ENCODE data around the gene VWA8. TPM values are rescaled to one million over a fixed set of nuclear protein-coding genes. Genes with fewer than 3 reads are reported as not detected.
"Not testable (repeated sequence)": the region's sequence is repeated elsewhere in the genome, so short reads cannot be mapped to it uniquely, and the experiment has no call there.

VWA8 gene
- total and polyA plus RNA-seq, 9 donors = 4.5 to 25.1 (median 21.0) TPM

GRCh38 chr13:41900918-41901317 is 60.0 kb downstream of the VWA8 start:
- intact Hi-C loops (cut with DNase I) = loop anchor here in 2 of 4 donors (10.0 kb wide), 2 partner anchors 204 to 214 kb away; no protein-coding TSS in a partner anchor
- H3K36me3 ChIP-seq = no peaks in the 10 kb centered on the region

DNA sequence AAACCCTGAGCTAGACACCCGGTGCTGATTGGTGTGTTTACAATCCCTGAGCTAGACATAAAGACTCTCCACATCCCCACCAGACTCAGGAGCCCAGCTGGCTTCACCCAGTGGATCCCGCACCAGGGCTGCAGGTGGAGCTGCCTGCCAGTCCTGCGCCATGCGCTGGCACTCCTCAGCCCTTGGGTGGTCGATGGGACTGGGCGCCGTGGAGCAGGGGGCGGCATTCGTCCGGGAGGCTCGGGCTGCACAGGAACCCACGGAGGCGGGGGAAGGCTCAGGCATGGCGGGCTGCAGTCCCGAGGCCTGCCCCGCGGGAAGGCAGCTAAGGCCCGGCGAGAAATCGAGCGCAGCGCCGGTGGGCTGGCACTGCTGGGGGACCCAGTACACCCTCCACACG is 62.5 kb downstream of the VWA8 start:
- 93 to 98% (median 94%) methylated on average over 6 to 22 of the region's 24 CpGs for WGBS, 3 donors
- H3K4me1 ChIP-seq (ENCODE audit: insufficient read depth); DNase-seq; H3K27me3 ChIP-seq; H3K27ac ChIP-seq; intact Hi-C loops (cut with DNase I); H3K36me3 ChIP-seq; H3K4me3 ChIP-seq; H3K9me3 ChIP-seq: not testable (repeated sequence)

More at GRCh38 chr13:41900918-41901317, 60.0 kb downstream of the VWA8 start:
- no peaks in the 10 kb centered on the region for H3K9me3 ChIP-seq
- no peak overlapping the region for H3K4me3 ChIP-seq
- no peaks in the 10 kb centered on the region for H3K27me3 ChIP-seq
- no peaks in the 10 kb centered on the region for H3K4me1 ChIP-seq (ENCODE audit: insufficient read depth)
- TF ChIP-seq, protein P1, sequence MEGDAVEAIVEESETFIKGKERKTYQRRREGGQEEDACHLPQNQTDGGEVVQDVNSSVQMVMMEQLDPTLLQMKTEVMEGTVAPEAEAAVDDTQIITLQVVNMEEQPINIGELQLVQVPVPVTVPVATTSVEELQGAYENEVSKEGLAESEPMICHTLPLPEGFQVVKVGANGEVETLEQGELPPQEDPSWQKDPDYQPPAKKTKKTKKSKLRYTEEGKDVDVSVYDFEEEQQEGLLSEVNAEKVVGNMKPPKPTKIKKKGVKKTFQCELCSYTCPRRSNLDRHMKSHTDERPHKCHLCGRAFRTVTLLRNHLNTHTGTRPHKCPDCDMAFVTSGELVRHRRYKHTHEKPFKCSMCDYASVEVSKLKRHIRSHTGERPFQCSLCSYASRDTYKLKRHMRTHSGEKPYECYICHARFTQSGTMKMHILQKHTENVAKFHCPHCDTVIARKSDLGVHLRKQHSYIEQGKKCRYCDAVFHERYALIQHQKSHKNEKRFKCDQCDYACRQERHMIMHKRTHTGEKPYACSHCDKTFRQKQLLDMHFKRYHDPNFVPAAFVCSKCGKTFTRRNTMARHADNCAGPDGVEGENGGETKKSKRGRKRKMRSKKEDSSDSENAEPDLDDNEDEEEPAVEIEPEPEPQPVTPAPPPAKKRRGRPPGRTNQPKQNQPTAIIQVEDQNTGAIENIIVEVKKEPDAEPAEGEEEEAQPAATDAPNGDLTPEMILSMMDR (IDR thresholded peaks at IDR 0.05) = no peak
- TF ChIP-seq POLR2A (IDR thresholded peaks at IDR 0.05) (no peak), EP300 (IDR thresholded peaks at IDR 0.05) (no peak)
- DNase-seq = no peak
- H3K27ac ChIP-seq = no peak overlapping the region

GRCh38 chr13:41897126-41897525 is 63.8 kb downstream of the VWA8 start:
- TF ChIP-seq EP300 (IDR thresholded peaks at IDR 0.05) (no peak), POLR2A (IDR thresholded peaks at IDR 0.05) (no peak)
- TF ChIP-seq, protein P1 (IDR thresholded peaks at IDR 0.05) = no peak
- no peak for DNase-seq
- no peaks in the 10 kb centered on the region for H3K27me3 ChIP-seq
- H3K27ac ChIP-seq = no peak overlapping the region
- H3K9me3 ChIP-seq = no peaks in the 10 kb centered on the region
- intact Hi-C loops (cut with DNase I) = no loop called here
- H3K4me1 ChIP-seq (ENCODE audit: insufficient read depth) = no peaks in the 10 kb centered on the region
- no peaks in the 10 kb centered on the region for H3K36me3 ChIP-seq
- H3K4me3 ChIP-seq = no peak overlapping the region
- 92 to 97% (median 93%) methylated on average over 2 of the region's 2 CpGs for WGBS, 3 donors

DNA sequence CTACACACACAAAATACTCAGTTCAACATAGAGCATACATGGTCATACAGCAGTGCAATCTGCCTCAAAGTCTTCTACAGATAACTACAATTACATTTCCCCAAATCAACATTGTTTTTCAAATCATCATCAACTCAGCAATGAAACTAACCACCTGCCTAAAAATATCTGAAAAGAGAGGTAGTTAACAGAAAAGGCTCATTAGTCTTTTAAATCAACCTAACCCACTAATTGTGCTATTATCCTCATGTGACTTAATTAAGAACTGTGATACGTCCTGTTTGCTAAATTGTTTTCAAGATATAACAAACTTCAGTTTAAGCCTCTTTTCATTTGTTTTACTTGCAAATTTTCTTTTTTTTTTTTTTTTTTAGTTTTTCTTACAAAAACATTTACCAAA is 65.4 kb downstream of the VWA8 start:
- intact Hi-C loops (cut with DNase I) = no loop called here
- no peak for TF ChIP-seq POLR2A (IDR thresholded peaks at IDR 0.05)
- no peak for TF ChIP-seq EP300 (IDR thresholded peaks at IDR 0.05)
- TF ChIP-seq, protein P1 (IDR thresholded peaks at IDR 0.05) = no peak
- H3K4me1 ChIP-seq (ENCODE audit: insufficient read depth) = no peaks in the 10 kb centered on the region
- H3K27ac ChIP-seq = no peak overlapping the region
- DNase-seq = no peak
- H3K9me3 ChIP-seq = no peaks in the 10 kb centered on the region
- H3K4me3 ChIP-seq = no peak overlapping the region
- WGBS, 3 donors = 84 to 95% (median 88%) methylated on average over 1 of the region's 1 CpG
- H3K36me3 ChIP-seq = no peaks in the 10 kb centered on the region
- H3K27me3 ChIP-seq = no peaks in the 10 kb centered on the region

- H3K4me3 ChIP-seq = no peak overlapping the region
- H3K36me3 ChIP-seq = no peaks in the 10 kb centered on the region
- intact Hi-C loops (cut with DNase I) = no loop called here
- no peak overlapping the region for H3K27ac ChIP-seq
- no peaks in the 10 kb centered on the region for H3K4me1 ChIP-seq (ENCODE audit: insufficient read depth)
- no peaks in the 10 kb centered on the region for H3K9me3 ChIP-seq
- WGBS, 3 donors = 92 to 96% (median 96%) methylated on average over 4 of the region's 4 CpGs
- no peaks in the 10 kb centered on the region for H3K27me3 ChIP-seq
- TF ChIP-seq POLR2A (IDR thresholded peaks at IDR 0.05) (no peak), EP300 (IDR thresholded peaks at IDR 0.05) (no peak)
- TF ChIP-seq, protein P1 (IDR thresholded peaks at IDR 0.05) = no peak
- no peak for DNase-seq
These were observed 69.8 kb downstream of the VWA8 start for GRCh38 chr13:41891119-41891518.
